Measurements from ENCODE around the gene UPP1. TPM values are rescaled to one million over a fixed set of nuclear protein-coding genes. Genes with fewer than 3 reads are reported as not detected.
"Not testable (repeated sequence)": the region's sequence is repeated elsewhere in the genome, so short reads cannot be mapped to it uniquely, and the experiment has no call there.

Gene UPP1
- total and polyA plus RNA-seq, 10 donors: 22.2 to 80.0 (median 54.5) TPM

DNA sequence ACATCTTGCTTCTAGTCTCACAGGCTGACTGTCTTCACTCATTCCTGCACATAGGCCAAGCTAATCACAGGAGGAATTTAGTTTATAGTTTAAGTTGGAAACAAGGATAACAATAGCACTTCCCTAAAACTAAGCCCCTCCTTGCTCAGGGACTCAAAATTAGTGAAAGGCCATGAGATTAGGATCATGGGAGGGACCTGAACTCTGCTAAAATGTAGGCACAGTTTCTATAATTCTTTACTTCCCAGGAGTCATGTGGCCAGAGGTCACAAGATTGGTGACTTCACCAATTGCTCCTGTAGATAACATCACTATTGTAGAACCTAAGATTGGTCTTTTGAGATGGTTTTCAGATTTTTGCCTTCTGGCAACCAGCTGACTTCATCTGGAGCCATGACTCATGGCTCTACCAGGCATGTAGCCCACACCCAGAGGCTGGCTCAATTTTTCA is 14.8 kb upstream of the UPP1 start:
- Histone ChIP-seq H3K4me3 (no peak overlapping the region), H3K9me3 (peaks cover 0 to 10% (median 3%) of the 10 kb centered on the region in 8 donors), H3K27me3 (replicated peaks in 1 of 7) (no peaks in the 10 kb centered on the region), H3K4me1 (peaks cover 0 to 9% (median 0%) of the 10 kb centered on the region in 6 donors), H3K27ac (no peak overlapping the region), H3K36me3 (no peaks in the 10 kb centered on the region)
- intact Hi-C loops (cut with DNase I; ENCODE audit: low total_unique reads): no loop called here
- TF ChIP-seq, protein P1, sequence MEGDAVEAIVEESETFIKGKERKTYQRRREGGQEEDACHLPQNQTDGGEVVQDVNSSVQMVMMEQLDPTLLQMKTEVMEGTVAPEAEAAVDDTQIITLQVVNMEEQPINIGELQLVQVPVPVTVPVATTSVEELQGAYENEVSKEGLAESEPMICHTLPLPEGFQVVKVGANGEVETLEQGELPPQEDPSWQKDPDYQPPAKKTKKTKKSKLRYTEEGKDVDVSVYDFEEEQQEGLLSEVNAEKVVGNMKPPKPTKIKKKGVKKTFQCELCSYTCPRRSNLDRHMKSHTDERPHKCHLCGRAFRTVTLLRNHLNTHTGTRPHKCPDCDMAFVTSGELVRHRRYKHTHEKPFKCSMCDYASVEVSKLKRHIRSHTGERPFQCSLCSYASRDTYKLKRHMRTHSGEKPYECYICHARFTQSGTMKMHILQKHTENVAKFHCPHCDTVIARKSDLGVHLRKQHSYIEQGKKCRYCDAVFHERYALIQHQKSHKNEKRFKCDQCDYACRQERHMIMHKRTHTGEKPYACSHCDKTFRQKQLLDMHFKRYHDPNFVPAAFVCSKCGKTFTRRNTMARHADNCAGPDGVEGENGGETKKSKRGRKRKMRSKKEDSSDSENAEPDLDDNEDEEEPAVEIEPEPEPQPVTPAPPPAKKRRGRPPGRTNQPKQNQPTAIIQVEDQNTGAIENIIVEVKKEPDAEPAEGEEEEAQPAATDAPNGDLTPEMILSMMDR (IDR thresholded peaks at IDR 0.05 in 8 of 11, conservative IDR thresholded peaks at IDR 0.05 in 3 of 11): no peak
- no peak for TF ChIP-seq POLR2A (IDR thresholded peaks at IDR 0.05)
- TF ChIP-seq POLR2AphosphoS5 (IDR thresholded peaks at IDR 0.05): no peak
- no peak for DNase-seq

DNA sequence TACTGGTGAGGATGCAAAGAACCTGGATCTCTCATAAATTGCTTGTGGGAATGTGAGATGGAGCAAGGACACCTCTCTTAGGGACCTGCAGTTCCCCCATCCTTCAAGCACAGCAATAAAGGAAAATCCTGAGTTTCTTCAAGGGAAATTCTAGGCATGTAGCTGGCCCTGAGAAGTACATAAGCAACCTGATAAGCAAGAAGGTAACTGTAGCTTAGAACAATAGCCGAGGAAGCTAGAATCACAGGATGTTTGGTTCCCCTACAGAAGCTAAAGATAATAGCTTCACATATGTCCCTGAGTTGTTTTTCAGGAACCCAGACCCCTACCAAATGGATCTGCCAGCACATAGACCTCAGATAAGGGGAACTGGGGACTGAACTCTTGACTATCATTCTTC is 11.6 kb upstream of the UPP1 start:
- Histone ChIP-seq H3K36me3 (no peaks in the 10 kb centered on the region), H3K27ac (peak overlapping the region in 1 of 8 donors; percentile 56), H3K9me3 (peaks cover 0 to under 1% (median 0%) of the 10 kb centered on the region in 8 donors), H3K27me3 (replicated peaks in 1 of 7) (no peaks in the 10 kb centered on the region), H3K4me3 (no peak overlapping the region), H3K4me1 (peaks cover 0 to 15% (median 0%) of the 10 kb centered on the region in 6 donors)
- TF ChIP-seq, protein P1 (IDR thresholded peaks at IDR 0.05 in 8 of 11, conservative IDR thresholded peaks at IDR 0.05 in 3 of 11): no peak
- TF ChIP-seq POLR2A (IDR thresholded peaks at IDR 0.05) (no peak), POLR2AphosphoS5 (IDR thresholded peaks at IDR 0.05) (no peak)
- no peak for DNase-seq
- intact Hi-C loops (cut with DNase I; ENCODE audit: low total_unique reads): no loop called here
- 63 to 81% (median 73%) methylated on average over 1 of the region's 1 CpG for WGBS, 5 donors

DNA sequence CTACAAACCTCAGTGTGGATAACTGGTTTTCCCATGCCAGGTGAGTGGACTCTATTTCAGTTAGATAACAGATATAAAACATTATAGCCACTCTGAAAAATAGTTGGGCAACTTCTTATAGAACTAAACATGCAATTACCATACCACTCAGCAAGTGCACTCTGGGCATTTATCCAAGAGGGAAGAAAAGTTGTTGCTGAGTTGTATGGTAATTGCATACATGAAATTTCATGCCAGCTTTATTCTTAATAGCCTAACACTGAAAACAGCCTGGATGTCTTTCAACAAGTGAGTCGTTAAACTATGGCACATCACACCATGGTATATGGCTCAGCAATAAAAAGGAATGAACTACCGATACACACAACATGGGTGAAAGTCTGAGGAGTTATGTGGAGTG is 10.6 kb upstream of the UPP1 start:
- WGBS, 5 donors: 77 to 94% (median 90%) methylated on average over 2 of the region's 2 CpGs
- H3K27ac ChIP-seq: peak overlapping the region in 4 of 8 donors; percentile 3 to 61 (median 52)
- no peaks in the 10 kb centered on the region for H3K36me3 ChIP-seq
- H3K4me3 ChIP-seq: no peak overlapping the region
- TF ChIP-seq POLR2AphosphoS5 (IDR thresholded peaks at IDR 0.05): no peak
- TF ChIP-seq POLR2A (IDR thresholded peaks at IDR 0.05): no peak
- TF ChIP-seq, protein P1 (IDR thresholded peaks at IDR 0.05 in 8 of 11, conservative IDR thresholded peaks at IDR 0.05 in 3 of 11): no peak
- no peaks in the 10 kb centered on the region for H3K9me3 ChIP-seq
- peaks cover 0 to 20% (median under 1%) of the 10 kb centered on the region in 6 donors for H3K4me1 ChIP-seq
- intact Hi-C loops (cut with DNase I; ENCODE audit: low total_unique reads): no loop called here
- H3K27me3 ChIP-seq (replicated peaks in 1 of 7): no peaks in the 10 kb centered on the region
- DNase-seq: no peak

DNA sequence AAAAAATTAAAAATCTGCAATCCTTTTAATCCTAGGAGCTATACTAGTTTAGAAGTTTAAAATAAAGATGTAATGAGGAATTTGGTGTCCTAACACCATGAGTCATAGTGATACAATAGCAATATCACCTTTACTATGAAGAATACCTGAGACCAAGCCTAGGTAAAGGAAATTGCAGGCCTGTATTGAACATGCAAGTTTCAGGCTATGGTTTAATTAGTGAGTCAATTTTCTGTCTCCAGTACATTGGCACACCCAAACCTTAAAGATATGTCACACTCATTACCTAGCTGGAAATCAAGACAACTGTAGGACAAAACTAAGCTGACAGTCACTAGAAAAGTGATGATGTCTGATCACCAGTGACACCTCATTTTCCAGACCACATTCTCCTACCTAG is 6.7 kb upstream of the UPP1 start:
- intact Hi-C loops (cut with DNase I; ENCODE audit: low total_unique reads); H3K36me3 ChIP-seq; DNase-seq; H3K27me3 ChIP-seq (replicated peaks in 1 of 7); H3K4me3 ChIP-seq; H3K27ac ChIP-seq; H3K9me3 ChIP-seq: not testable (repeated sequence)
- peaks cover 19 to 58% (median 30%) of the 10 kb centered on the region in 6 donors for H3K4me1 ChIP-seq
